SU-DHL-6 (cell line): Measurements from ENCODE around the gene NOVA2.

ENCODE experiments used
- H2AFZ ChIP-seq: fragments of 200-600 bp; sonication (generic); 2 replicates; pipeline ENCODE4 v1.6.1; 2014; ENCODE audit warnings: low read depth, mild to moderate bottlenecking, moderate library complexity, mixed read lengths, antibody characterized with exemption, low read length; ENCODE audit not compliant: severe bottlenecking
- H3F3A ChIP-seq: fragments of 200-600 bp; shearing (Covaris generic); 2 replicates; pipeline ENCODE4 v1.6.0; 2016; ENCODE audit warnings: antibody characterized with exemption, mild to moderate bottlenecking; ENCODE audit not compliant: insufficient read depth
- H3K27ac ChIP-seq: fragments of 200-600 bp; sonication (generic); 2 replicates; pipeline ENCODE4 v1.5.1; 2016; ENCODE audit warnings: low read depth, mild to moderate bottlenecking, low read length, moderate library complexity, mixed read lengths
- H3K27me3 ChIP-seq: fragments of 200-600 bp; sonication (generic), shearing (Covaris generic); 2 replicates; pipeline ENCODE4 v1.6.0; 2014; ENCODE audit warnings: mild to moderate bottlenecking, low read length
- H3K36me3 ChIP-seq: fragments of 200-600 bp; sonication (generic); 2 replicates; pipeline ENCODE4 v1.6.1; 2014; ENCODE audit warnings: mild to moderate bottlenecking, low read length, mixed read lengths
- H3K4me2 ChIP-seq: fragments of 300-600, 200-600 bp; shearing (Covaris generic), sonication (generic); 2 replicates; pipeline ENCODE4 v1.6.0; 2014; ENCODE audit warnings: low read length, low read depth, mild to moderate bottlenecking; ENCODE audit not compliant: poor library complexity, severe bottlenecking
- H3K4me3 ChIP-seq: fragments of 200-600 bp; sonication (generic); 2 replicates; pipeline ENCODE4 v1.5.1; 2014; ENCODE audit warnings: antibody characterized with exemption, low read length, mild to moderate bottlenecking, mixed read lengths; ENCODE audit not compliant: insufficient read depth, poor library complexity, severe bottlenecking
- H3K79me2 ChIP-seq: fragments of 200-600 bp; sonication (generic); 2 replicates; pipeline ENCODE4 v1.6.1; 2014; ENCODE audit warnings: mild to moderate bottlenecking, low read length, moderate library complexity; ENCODE audit not compliant: insufficient read depth
- H3K9ac ChIP-seq: fragments of 200-600 bp; sonication (generic); 2 replicates; pipeline ENCODE4 v1.7.0; 2014; ENCODE audit warnings: mild to moderate bottlenecking, low read length
- H3K9me2 ChIP-seq: fragments of 200-600 bp; sonication (generic); replicated peaks from 2 replicates; pipeline ENCODE4 v1.6.1; 2014; ENCODE audit warnings: low read length; ENCODE audit not compliant: insufficient read depth
- H3K9me3 ChIP-seq: fragments of 200-600 bp; sonication (generic); 2 replicates; pipeline ENCODE4 v1.6.1; 2014; ENCODE audit warnings: low read length, mixed read lengths; ENCODE audit not compliant: insufficient read depth
- H4K20me1 ChIP-seq: fragments of 200-600 bp; sonication (generic); 2 replicates; pipeline ENCODE4 v1.6.1; 2014; ENCODE audit warnings: low read depth, mild to moderate bottlenecking, antibody characterized with exemption, low read length, moderate library complexity, mixed read lengths
- EZH2phosphoT487 ChIP-seq: fragments of 200-600 bp; sonication (generic), shearing (Covaris generic); conservative IDR thresholded peaks from 2 replicates; pipeline ENCODE4 v1.6.1; 2018; ENCODE audit warnings: mild to moderate bottlenecking, antibody characterized with exemption, low read length, moderate library complexity, mixed read lengths
- TF ChIP-seq, protein P1 (sequence below): fragments of 200-600 bp; sonication (generic); IDR thresholded peaks from one replicate; pipeline ENCODE4 v1.5.1; 2017; ENCODE audit warnings: antibody characterized with exemption, mild to moderate bottlenecking, low read length, moderate library complexity; ENCODE audit not compliant: insufficient read depth, poor library complexity, severe bottlenecking

NOVA2 gene

DNA sequence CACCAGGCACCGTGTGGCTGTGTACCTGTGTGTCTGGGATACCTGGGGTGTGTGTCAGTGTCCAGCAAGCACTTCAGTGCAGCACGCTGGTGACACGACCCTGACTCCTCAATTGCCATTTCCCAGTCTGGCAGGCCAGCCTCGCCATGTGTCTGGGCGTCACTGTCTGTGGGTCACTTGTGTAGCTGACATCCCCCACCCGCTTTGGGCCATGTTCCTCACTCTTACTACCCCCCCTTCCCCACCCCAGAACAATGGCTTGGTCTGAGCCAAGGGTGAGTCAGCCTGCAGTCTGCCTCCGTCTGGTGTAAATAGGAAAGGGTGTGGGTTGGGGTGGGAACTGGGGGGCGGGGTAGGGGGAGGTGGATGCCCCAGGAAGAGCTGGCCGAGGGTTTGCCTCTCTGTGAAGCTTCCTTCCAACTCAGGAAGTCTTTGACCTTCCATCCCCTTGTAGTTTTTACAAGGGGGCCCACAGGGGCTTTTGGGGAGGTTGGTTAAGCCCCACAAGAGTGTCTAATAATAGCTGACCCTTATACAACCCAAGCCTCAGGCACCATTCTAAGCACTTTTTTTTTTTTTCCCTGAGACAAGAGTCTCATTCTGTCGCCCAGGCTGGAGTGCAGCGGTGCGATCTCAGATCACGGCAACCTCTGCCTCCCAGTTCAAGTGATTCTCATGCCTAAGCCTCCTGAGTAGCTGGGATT lies 17.6 kb downstream of the NOVA2 start:
- no peak overlapping the region for H2AFZ ChIP-seq
- H3K27me3 ChIP-seq, result no peaks in the 10 kb centered on the region
- no peaks in the 10 kb centered on the region for H3K36me3 ChIP-seq
- H3K79me2 ChIP-seq, result no peaks in the 10 kb centered on the region
- TF ChIP-seq EZH2phosphoT487, result no peak
- TF ChIP-seq, protein P1, sequence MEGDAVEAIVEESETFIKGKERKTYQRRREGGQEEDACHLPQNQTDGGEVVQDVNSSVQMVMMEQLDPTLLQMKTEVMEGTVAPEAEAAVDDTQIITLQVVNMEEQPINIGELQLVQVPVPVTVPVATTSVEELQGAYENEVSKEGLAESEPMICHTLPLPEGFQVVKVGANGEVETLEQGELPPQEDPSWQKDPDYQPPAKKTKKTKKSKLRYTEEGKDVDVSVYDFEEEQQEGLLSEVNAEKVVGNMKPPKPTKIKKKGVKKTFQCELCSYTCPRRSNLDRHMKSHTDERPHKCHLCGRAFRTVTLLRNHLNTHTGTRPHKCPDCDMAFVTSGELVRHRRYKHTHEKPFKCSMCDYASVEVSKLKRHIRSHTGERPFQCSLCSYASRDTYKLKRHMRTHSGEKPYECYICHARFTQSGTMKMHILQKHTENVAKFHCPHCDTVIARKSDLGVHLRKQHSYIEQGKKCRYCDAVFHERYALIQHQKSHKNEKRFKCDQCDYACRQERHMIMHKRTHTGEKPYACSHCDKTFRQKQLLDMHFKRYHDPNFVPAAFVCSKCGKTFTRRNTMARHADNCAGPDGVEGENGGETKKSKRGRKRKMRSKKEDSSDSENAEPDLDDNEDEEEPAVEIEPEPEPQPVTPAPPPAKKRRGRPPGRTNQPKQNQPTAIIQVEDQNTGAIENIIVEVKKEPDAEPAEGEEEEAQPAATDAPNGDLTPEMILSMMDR, result no peak
- H3K4me2 ChIP-seq, result no peak overlapping the region
- H4K20me1 ChIP-seq, result no peaks in the 10 kb centered on the region
- H3K27ac ChIP-seq, result no peak overlapping the region
- H3F3A ChIP-seq, result no peaks in the 10 kb centered on the region
- no peaks in the 10 kb centered on the region for H3K9me3 ChIP-seq
- H3K4me3 ChIP-seq, result no peak overlapping the region
- no peak overlapping the region for H3K9ac ChIP-seq
- H3K9me2 ChIP-seq, result no peaks in the 10 kb centered on the region

DNA sequence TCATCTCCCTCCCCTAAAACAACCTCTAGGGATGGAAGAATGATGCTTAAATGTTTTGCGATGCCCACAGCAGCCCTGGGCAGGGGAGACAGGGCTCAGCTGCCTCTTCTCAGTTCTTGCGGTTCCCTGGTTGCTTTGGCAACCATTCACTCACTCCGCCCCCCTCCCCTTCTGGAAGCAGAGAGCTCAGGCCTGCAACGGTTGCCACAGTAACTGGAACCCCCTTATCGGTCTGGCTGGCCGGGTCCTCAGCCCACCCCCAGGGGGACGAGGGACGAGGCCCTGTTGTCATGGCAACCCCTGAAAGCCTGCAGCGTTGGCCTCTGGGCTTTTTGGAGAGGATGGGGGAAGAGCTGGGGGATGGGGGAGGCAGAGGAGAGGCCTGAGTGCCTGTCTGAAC lies 19.5 kb downstream of the NOVA2 start:
- no peaks in the 10 kb centered on the region for H4K20me1 ChIP-seq
- H3K27me3 ChIP-seq, result no peaks in the 10 kb centered on the region
- H3K9me3 ChIP-seq, result no peaks in the 10 kb centered on the region
- H2AFZ ChIP-seq, result no peak overlapping the region
- H3K4me2 ChIP-seq, result no peak overlapping the region
- no peak overlapping the region for H3K4me3 ChIP-seq
- no peak for TF ChIP-seq EZH2phosphoT487
- TF ChIP-seq, protein P1, result no peak
- H3K9me2 ChIP-seq, result no peaks in the 10 kb centered on the region
- H3K36me3 ChIP-seq, result no peaks in the 10 kb centered on the region
- H3K79me2 ChIP-seq, result no peaks in the 10 kb centered on the region
- H3K9ac ChIP-seq, result no peak overlapping the region
- H3K27ac ChIP-seq, result no peak overlapping the region
- H3F3A ChIP-seq, result no peaks in the 10 kb centered on the region

DNA sequence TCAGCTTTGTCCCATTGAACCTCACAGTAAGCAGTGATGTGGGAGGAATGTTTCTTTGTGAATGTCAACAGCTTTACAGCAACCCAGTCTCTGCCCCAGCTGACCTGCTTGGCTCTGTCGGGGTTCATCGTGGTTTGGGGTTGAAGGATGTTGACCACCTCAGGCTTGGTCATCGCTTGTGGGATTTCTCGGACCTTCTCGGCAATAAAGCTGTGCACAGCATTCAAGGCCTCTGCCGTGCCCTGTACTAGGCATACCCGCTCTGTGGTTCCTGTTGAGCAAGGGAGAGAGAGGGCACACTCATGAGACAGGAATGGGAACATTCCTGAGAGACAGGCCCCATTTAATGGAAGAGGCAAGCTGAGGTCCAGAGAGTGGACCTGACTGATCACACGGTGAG lies 20.0 kb downstream of the NOVA2 start:
- no peaks in the 10 kb centered on the region for H3K9me2 ChIP-seq
- H3K36me3 ChIP-seq, result no peaks in the 10 kb centered on the region
- no peak overlapping the region for H2AFZ ChIP-seq
- TF ChIP-seq, protein P1, result no peak
- no peak for TF ChIP-seq EZH2phosphoT487
- H3K79me2 ChIP-seq, result no peaks in the 10 kb centered on the region
- no peaks in the 10 kb centered on the region for H3K27me3 ChIP-seq
- no peaks in the 10 kb centered on the region for H4K20me1 ChIP-seq
- H3F3A ChIP-seq, result no peaks in the 10 kb centered on the region
- no peak overlapping the region for H3K27ac ChIP-seq
- no peak overlapping the region for H3K4me3 ChIP-seq
- no peak overlapping the region for H3K4me2 ChIP-seq
- no peak overlapping the region for H3K9ac ChIP-seq
- H3K9me3 ChIP-seq, result no peaks in the 10 kb centered on the region
